Kasumi-1 (cell line): ENCODE results near the gene HOXC12.

Experiments used
- DNase-seq, 2 experiments: peaks; one replicate each; lab custom pipeline; 2025; lab: John Stamatoyannopoulos, UW

Gene HOXC12

GRCh38 chr12:53941187-53941586, 13.5 kb upstream of the HOXC12 start:
- no peak for DNase-seq

GRCh38 chr12:53941750-53942149, 13.0 kb upstream of the HOXC12 start:
- DNase-seq, result no peak

GRCh38 chr12:53942467-53942997, 12.2 kb upstream of the HOXC12 start:
- no peak for DNase-seq

DNA sequence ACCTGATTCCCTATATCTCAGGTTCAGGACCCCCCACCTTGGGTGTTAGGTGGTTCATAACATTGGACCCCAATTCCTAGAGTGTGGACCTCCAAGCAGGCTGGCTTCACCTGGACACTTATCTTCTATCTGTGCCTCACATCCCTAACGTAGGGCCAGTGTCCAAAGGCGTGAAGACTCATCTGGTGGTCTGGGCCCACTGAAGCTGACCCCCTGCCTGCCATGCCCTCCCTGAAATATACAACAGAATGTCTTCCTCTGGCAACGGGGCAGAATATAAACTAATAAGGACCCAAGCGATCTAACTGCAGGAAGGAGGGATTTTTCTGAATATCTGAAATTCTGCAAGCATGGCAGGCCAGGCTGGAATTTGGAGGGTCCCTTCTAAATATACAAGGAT, 10.5 kb upstream of the HOXC12 start:
- DNase-seq, result no peak

- DNase-seq, result no peak
Measured at GRCh38 chr12:53944907-53945847, 9.5 kb upstream of the HOXC12 start.

DNA sequence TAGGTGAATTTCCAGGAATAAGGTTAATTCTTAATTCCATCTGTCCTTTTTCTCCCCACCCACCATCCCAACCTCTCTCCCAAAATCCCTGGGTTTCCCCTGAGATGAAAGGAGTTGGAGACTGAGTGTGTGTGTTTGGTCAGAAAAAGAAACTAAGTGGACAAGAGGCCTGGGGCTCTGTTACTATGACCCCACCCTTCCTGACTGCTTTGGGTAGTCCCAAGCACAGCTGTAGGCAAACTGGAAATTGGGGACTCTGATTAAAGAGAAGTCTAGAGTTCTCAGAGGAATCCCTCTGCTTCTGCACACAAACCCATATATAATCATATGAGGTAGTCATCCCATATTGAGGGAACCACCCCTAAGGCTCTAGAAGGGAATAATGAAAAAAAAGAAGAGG, 7.0 kb upstream of the HOXC12 start:
- DNase-seq, result no peak

GRCh38 chr12:53948650-53949593, 5.8 kb upstream of the HOXC12 start:
- DNase-seq, result no peak

DNA sequence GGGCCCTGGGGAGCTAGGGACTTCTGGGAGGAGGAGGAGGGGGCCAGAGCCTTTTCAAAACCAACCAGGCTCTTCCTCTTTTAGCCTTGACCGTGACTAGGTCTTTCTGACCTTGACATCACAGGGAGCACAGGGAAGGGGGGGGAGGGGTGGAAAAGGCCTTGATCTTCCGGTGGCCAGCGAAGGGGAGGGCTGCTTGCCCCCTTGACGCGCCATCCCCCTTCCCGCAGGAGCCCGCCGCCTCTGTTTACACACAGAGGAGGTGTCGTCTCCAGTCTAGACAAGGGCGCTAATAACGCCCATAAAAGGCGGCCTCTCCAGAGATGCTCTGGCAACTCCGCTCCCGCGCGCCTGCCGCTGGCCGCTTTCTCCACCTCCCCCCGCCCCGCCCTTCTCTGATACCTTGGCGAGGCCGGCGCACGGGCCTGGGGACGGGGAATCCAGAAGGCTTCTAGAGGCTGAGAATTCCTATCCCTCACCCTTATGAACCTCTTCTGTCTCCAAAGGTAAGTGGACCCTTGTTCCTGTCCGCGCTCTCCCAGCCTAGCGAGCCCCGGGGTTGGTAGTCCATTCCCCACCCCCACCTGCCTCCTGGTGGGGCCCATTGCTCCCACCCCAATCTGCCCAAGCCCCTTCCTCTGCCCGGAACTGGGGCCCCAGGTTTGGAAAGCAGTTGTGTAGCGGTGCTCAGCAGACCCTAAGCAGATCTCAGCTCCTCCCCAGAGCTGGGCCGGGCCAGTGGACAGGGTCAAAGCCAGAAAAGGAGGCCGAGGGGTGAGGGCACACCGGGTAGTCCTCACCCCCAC, 4.9 kb upstream of the HOXC12 start:
- DNase-seq, result no peak

GRCh38 chr12:53950437-53950773, 4.3 kb upstream of the HOXC12 start:
- DNase-seq, result no peak

DNA sequence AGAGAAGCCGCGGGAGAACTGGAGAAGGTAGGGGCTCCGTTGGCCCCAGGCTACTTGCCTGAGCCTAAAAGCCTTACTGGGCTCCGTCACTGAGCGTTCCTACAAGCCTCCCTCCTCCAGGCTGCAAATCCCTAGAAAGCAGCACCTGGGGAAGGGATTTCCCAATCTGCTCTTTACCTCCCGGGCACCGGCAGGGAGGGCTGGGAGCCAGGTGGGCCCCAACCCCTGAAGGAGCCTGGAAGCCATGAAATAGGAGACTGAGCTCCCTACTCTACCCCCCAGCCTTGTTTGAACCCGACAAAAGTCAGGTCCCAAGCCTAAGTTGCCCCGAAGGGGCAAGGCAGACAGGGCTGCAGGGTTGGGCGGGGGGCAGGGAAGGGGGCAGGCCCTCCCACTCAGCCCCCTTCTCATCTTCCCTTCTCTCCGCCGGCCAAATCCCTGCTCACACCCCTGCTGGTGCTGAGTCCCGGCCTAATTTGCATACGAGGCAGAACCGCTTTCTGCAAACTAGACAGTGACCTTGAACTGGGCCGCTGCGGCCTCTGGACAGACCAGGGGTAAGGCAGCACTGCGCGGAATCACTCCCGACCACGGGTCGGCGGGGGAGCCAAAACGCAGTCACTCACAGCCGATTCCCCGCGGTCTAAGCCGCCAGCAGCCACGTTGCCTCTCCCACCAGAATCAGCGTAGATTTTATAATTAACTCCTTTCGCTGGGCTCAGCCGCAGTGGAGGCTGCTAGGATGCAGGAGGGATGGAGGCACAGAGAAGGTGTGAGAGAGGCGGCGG, 3.7 kb upstream of the HOXC12 start:
- no peak for DNase-seq

DNA sequence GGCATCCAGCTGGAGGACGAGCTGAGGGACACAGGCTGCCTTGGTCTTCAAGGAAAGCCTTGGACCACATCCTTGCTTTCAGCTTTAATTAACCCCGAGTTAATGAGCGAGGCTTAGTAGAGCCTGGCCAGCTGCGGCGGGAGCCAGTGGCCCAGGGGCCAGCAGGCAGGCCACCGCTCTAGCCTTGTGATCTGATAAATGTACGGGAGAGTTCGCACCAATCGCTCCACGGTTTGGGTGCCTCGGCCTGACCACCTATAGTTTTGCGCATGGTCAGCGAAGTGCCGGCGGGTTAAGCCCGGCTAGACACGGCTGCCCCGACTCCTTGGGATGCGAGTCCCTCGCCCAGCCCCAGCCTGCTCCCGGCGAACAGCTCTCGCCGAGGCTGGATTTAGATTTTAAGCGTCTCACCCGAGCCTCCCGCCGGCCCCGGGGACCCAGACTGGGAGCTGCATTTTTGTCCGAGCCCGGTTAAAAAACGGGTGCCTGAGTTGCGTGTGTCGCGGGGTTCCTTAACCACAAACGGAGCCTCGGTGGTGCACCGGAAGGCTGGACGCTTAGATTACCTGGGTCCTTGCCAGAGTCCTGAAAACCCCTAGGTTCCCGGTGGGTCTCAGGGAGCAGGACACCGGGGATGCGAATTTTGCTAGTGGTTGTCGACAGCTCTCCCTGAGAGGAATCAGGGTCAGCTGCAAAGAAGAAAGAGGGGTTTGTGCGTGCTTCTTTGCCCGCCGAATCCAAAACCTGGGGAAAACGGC, 2.9 kb upstream of the HOXC12 start:
- no peak for DNase-seq

- DNase-seq, result no peak
Measured at GRCh38 chr12:53952335-53952694, 2.4 kb upstream of the HOXC12 start.

DNA sequence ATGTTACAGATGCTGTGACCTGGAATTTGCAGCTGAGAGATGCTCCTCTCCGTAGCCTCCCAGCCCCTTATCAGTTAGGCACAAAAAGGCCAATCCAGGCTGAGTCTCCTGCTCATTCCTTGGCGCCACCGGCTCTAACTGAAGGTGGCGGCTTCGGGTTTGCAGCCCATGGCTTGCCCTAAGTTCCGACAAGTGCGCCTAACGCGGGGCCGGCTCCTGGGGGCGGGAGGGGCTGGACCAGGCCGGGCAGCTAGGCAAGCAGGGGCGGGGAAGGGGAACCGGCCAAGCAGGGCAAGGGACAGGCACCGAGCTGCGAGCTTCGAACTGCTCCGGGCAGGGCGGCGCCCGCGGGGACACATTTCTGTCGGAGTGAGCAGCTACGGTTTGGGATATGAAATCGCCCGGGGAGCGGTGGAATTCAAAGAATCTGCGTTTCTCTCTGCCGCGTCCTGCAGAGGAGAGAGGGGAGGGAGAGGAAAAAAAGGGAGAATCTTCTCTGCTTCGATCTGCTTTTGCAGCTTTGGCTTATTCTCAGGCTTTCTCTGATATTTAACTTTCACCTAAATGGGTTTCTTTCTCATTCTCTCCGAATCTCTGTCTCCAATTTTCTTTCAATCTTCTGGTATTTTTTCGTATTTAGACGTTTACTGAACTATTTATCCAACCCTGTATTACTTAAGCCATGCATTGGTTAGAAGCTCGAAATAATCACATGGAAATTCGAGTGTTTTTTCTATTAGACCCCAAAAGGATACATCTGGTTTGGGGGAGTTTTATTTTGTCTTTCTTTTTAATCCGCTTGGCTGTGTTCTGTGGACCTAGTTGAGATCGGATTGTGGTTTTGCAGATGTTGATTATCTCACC, 1.6 kb upstream of the HOXC12 start:
- no peak for DNase-seq

DNA sequence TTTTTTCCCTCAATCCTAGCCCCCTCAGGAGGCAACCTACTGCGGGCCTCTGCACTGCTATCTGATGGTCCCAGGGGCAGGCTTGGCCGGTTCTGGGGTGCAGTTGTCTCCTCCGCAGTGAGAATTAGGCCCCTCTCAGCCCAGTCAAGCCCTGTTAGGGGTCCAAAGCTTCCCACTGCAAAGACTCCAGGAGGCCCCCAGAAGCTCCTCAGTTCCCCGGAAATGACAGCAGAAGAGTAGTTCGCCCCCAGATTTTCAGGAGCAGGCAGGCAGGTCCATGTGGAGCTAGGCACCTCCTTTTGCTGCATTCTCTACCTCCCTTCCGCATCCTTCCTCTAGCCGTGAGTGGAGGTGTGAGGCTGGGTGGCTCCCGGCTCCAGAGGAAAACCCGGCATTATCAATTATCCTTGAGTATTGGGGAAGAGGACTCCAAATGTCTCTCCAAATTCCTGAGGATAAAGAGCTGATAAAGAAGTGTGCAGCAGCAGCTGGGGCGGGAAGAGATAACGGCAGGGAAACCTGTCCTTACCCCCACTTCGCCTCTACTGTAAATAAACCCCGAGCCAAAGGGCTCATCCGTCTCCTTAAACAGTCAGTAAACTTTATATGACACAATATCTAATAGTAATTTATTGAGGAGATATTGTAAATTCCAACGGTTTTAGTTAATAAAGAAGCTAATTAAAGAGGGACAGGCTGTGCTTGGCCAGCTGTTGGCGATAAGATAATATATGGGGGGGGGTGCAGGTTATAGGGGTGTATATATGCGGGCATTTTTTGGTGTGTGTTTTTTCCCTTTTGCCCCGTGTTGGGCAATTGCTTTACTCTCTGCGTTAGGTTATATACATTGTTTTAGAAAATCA, 641 bp upstream of the HOXC12 start:
- DNase-seq, result no peak

GRCh38 chr12:53955036-53955775, 503 bp downstream of the HOXC12 start:
- no peak for DNase-seq

DNA sequence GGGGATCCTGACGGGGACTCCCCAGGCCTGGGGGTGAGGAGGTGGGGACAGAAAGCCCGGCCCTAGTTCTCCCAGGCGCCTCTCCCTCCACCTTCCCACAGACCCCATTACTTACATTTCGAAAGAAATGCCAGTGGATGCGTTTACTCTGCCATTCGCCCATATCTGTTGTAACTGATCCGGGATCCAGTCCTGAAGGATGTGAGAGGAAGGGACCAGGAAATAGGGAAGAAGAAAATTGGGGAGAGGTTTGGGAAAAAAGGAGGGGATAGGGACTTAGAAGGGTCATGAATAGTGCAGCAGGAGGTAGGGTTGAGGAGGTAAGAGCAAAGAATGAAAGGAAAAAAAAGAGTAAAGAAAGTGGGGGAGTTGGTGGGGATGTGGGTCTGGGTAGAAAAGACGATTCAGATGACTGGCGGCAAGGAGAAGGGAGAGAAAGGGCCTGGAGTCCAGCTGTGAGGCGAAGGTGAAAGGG, 1.1 kb downstream of the HOXC12 start:
- DNase-seq, result no peak

DNA sequence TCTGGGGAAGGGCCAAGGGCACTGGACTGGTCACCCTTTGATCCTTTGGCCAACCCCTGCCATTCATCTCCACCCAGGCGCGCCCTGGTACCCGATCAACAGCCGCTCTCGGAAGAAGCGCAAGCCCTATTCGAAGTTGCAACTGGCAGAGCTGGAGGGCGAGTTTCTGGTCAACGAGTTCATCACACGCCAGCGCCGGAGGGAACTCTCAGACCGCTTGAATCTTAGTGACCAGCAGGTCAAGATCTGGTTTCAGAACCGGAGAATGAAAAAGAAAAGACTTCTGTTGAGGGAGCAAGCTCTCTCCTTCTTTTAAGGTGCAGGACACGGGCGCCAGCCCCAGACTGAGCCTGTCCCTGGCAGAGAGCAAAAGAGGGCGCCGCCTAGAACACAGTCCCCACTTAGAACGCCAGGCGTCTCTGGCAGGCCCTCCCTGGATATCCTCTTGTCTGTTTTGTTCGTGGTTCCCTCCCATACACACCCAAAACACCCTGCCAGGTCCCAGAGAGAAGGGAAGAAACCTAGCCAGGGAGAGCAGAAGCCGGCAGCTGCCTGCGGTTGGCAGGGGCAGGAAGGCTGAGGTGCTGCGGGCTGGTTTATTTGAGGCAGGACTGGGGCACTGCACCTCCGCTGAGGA, 1.7 kb downstream of the HOXC12 start:
- peak in 1 of 2 experiments; percentile 7 for DNase-seq
